Upper lobe of left lung (tissue), 4 donors: ENCODE results near the gene CHRNA9.

ENCODE experiments used
- EP300 ChIP-seq, 4 donors: sonication (generic); formaldehyde crosslinking; IDR thresholded peaks; one replicate each; pipeline ENCODE4 v1.5.1; 2017; ENCODE audit warnings: antibody characterized with exemption in 4 of 4, control low read depth in 2 of 4
- POLR2A ChIP-seq, 4 donors: fragments of 450-650 bp; IDR thresholded peaks; one replicate each; pipeline ENCODE4 v1.5.1; 2016 to 2017; ENCODE audit warnings: antibody characterized with exemption in 4 of 4, mild to moderate bottlenecking in 2 of 4
- POLR2AphosphoS5 ChIP-seq, 2 donors: sonication (generic); formaldehyde crosslinking; IDR thresholded peaks; one replicate each; pipeline ENCODE4 v1.5.1; 2017; ENCODE audit warnings: antibody characterized with exemption in 2 of 2
- TF ChIP-seq, protein P1 (sequence below), 6 experiments: fragments of 450-650 bp in 4 of 6; fragments of 200-600 bp in 2 of 6; sonication (generic) in 2 of 6; IDR thresholded peaks; one replicate each; pipeline ENCODE4 v1.5.1; 2016 to 2019; ENCODE audit warnings: antibody characterized with exemption in 6 of 6

DNA sequence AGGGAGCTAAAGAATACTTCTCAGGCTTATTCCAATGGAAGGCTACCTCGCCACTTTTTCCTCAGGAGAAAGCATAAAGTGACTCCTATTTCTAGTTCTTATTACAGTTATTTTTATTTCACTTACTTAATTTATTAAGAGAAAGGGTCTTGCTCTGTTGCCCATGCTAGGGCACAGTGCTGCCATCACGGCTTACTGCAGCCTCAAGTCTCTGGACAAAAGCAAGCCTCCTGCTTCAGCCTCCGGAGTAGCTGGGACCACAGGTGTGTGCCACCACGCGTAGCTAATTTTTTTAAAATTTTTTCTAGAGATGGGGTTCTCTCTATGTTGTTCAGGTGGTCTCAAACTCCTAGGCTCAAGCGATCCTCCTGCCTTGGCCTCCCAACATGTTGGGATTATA, 36.0 kb upstream of the CHRNA9 start:
- TF ChIP-seq, protein P1, sequence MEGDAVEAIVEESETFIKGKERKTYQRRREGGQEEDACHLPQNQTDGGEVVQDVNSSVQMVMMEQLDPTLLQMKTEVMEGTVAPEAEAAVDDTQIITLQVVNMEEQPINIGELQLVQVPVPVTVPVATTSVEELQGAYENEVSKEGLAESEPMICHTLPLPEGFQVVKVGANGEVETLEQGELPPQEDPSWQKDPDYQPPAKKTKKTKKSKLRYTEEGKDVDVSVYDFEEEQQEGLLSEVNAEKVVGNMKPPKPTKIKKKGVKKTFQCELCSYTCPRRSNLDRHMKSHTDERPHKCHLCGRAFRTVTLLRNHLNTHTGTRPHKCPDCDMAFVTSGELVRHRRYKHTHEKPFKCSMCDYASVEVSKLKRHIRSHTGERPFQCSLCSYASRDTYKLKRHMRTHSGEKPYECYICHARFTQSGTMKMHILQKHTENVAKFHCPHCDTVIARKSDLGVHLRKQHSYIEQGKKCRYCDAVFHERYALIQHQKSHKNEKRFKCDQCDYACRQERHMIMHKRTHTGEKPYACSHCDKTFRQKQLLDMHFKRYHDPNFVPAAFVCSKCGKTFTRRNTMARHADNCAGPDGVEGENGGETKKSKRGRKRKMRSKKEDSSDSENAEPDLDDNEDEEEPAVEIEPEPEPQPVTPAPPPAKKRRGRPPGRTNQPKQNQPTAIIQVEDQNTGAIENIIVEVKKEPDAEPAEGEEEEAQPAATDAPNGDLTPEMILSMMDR (IDR thresholded peaks at IDR 0.05), result no peak
- no peak for TF ChIP-seq POLR2AphosphoS5 (IDR thresholded peaks at IDR 0.05)
- TF ChIP-seq POLR2A (IDR thresholded peaks at IDR 0.05), result no peak
- TF ChIP-seq EP300 (IDR thresholded peaks at IDR 0.05), result no peak
